ENCODE measurements around the gene MEI1. TPM values are rescaled to one million over a fixed set of nuclear protein-coding genes. Genes with fewer than 3 reads are reported as not detected.

MEI1 gene
- total and polyA plus RNA-seq, 8 donors: 1.6 to 15.2 (median 3.4) TPM; not detected in 2

DNA sequence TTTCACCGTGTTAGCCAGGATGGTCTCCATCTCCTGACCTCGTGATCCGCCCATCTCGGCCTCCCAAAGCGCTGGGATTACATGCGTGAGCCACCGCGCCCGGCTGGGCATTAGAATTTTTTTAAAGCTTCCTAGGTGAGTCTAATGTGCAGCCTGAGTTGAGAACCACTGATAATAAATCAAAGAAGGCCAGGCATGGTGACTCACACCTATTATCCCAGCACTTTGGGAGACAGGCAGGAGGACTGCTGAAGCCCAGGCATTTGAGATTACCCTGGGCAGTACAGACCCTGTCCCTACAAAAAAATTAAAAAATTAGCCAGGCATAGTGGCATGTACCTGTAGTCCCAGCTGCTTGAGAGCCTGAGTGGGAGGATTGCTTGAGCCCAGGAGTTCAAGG is 13.7 kb downstream of the MEI1 start:
- Histone ChIP-seq H3K27ac (no peak overlapping the region), H3K4me3 (no peak overlapping the region), H3K27me3 (no peaks in the 10 kb centered on the region), H3K36me3 (no peaks in the 10 kb centered on the region), H3K4me1 (no peaks in the 10 kb centered on the region), H3K9me3 (no peaks in the 10 kb centered on the region)
- TF ChIP-seq POLR2AphosphoS5 (IDR thresholded peaks at IDR 0.05): no peak
- TF ChIP-seq, protein P1, sequence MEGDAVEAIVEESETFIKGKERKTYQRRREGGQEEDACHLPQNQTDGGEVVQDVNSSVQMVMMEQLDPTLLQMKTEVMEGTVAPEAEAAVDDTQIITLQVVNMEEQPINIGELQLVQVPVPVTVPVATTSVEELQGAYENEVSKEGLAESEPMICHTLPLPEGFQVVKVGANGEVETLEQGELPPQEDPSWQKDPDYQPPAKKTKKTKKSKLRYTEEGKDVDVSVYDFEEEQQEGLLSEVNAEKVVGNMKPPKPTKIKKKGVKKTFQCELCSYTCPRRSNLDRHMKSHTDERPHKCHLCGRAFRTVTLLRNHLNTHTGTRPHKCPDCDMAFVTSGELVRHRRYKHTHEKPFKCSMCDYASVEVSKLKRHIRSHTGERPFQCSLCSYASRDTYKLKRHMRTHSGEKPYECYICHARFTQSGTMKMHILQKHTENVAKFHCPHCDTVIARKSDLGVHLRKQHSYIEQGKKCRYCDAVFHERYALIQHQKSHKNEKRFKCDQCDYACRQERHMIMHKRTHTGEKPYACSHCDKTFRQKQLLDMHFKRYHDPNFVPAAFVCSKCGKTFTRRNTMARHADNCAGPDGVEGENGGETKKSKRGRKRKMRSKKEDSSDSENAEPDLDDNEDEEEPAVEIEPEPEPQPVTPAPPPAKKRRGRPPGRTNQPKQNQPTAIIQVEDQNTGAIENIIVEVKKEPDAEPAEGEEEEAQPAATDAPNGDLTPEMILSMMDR (IDR thresholded peaks at IDR 0.05): no peak
- TF ChIP-seq POLR2A (IDR thresholded peaks at IDR 0.05): no peak
- TF ChIP-seq EP300 (IDR thresholded peaks at IDR 0.05): no peak
- WGBS, 5 donors: 84 to 92% (median 88%) methylated on average over 8 to 9 of the region's 9 CpGs
- intact Hi-C loops (cut with DNase I; ENCODE audit: low total_unique reads): no loop called here
- DNase-seq: no peak

DNA sequence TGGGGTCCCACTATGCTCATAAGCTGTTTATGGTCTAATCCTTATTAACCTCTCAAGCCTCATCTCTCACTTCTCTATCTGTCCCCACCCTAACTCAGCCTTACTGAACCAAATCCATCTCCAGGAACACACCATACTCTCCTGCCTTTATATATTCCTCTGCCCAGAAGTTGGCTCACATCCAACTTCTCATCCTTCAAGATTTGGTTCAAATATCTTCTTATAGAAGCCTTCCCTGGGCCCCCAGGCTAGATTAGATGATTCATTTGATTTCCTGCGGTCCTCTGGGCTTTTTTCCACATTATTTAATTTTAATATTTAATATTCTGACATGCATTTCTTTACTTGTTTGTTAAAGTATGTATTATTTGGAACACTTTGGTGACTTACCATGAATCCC is 23.2 kb downstream of the MEI1 start:
- Histone ChIP-seq H3K4me3 (no peak overlapping the region), H3K27ac (no peak overlapping the region), H3K4me1 (no peaks in the 10 kb centered on the region), H3K36me3 (no peaks in the 10 kb centered on the region), H3K27me3 (no peaks in the 10 kb centered on the region), H3K9me3 (no peaks in the 10 kb centered on the region)
- intact Hi-C loops (cut with DNase I; ENCODE audit: low total_unique reads): no loop called here
- no peak for DNase-seq
- WGBS, 5 donors: 69 to 80% (median 75%) methylated on average over 1 of the region's 1 CpG
- TF ChIP-seq, protein P1 (IDR thresholded peaks at IDR 0.05): no peak
- TF ChIP-seq POLR2A (IDR thresholded peaks at IDR 0.05) (no peak), EP300 (IDR thresholded peaks at IDR 0.05) (no peak)

DNA sequence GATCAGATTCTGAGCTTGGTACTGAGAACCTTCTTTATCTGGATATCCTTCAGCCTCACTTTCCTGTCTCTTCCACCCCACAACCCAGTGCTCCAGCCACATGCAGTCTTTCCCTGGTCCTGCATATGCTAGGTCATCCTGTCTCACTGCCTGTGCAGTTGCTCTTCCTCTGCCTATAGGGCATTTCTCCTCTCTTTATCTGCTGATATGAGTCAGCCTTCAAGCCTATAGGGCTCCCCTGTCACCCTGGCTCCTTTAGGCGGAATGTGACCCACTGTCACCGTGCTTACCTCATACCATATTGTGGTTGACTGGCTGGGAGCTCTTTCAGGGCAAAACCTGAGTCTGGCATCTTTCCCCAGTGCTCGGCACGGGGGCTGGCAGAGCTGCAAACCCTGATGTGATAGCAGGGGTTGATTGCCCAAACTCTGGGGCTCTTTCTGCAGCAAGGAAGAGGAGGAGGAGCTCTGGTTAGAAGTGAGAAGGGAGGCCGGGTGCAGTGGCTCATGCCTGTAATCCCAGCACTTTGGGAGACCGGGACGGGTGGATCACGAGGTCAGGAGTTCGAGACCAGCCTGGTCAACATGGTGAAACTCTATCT is 26.3 kb downstream of the MEI1 start:
- no peaks in the 10 kb centered on the region for H3K27me3 ChIP-seq
- H3K4me3 ChIP-seq: no peak overlapping the region
- no peak for DNase-seq
- WGBS, 5 donors: 74 to 80% (median 79%) methylated on average over 9 of the region's 9 CpGs
- intact Hi-C loops (cut with DNase I; ENCODE audit: low total_unique reads): no loop called here
- H3K4me1 ChIP-seq: no peaks in the 10 kb centered on the region
- no peaks in the 10 kb centered on the region for H3K9me3 ChIP-seq
- H3K36me3 ChIP-seq: no peaks in the 10 kb centered on the region
- TF ChIP-seq, protein P1 (IDR thresholded peaks at IDR 0.05): no peak
- no peak for TF ChIP-seq EP300 (IDR thresholded peaks at IDR 0.05)
- TF ChIP-seq POLR2AphosphoS5 (IDR thresholded peaks at IDR 0.05): no peak
- TF ChIP-seq POLR2A (IDR thresholded peaks at IDR 0.05): no peak
- no peak overlapping the region for H3K27ac ChIP-seq

DNA sequence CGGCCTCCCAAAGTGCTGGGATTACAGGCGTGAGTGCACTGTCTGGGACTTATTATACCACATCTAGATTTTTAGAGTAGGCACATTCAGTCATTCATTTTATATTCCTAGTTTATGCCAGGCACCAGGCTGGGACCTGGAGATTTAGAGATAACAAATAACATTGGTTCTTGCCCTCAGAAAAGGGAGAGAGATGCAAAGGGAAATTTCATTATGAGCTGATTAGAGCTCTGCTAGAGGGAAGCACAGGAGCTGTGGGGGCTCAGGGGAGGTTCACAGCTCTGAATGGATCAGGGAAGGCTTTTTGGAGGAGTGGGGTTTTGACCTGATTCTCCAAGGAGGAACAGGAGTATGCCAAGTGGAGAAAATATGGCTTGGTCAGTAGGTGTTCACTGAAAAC is 32.3 kb downstream of the MEI1 start:
- 85 to 92% (median 91%) methylated on average over 2 of the region's 2 CpGs for WGBS, 5 donors
- H3K9me3 ChIP-seq: no peaks in the 10 kb centered on the region
- no peak for TF ChIP-seq POLR2AphosphoS5 (IDR thresholded peaks at IDR 0.05)
- no peak for TF ChIP-seq EP300 (IDR thresholded peaks at IDR 0.05)
- TF ChIP-seq POLR2A (IDR thresholded peaks at IDR 0.05): no peak
- TF ChIP-seq, protein P1 (IDR thresholded peaks at IDR 0.05): no peak
- H3K4me1 ChIP-seq: no peaks in the 10 kb centered on the region
- no peaks in the 10 kb centered on the region for H3K36me3 ChIP-seq
- H3K4me3 ChIP-seq: no peak overlapping the region
- no peak overlapping the region for H3K27ac ChIP-seq
- no peaks in the 10 kb centered on the region for H3K27me3 ChIP-seq
- no peak for DNase-seq
- intact Hi-C loops (cut with DNase I; ENCODE audit: low total_unique reads): no loop called here

Data from stomach (tissue), 9 donors.